Fibroblast of pulmonary artery (primary cell): ENCODE measurements around the gene BLOC1S1.
"Not testable (repeated sequence)": the region's sequence is repeated elsewhere in the genome, so short reads cannot be mapped to it uniquely, and the experiment has no call there.

Experiments used
- DNase-seq: peaks from one replicate; pipeline ENCODE4 v3.0.0-alpha.2; 2010; ENCODE audit warnings: low read depth
- H3K4me3 ChIP-seq: replicated peaks from 2 replicates; pipeline ENCODE4 v1.5.1; 2011; ENCODE audit warnings: low read depth, mild to moderate bottlenecking, control low read depth, low read length, moderate library complexity
- TF ChIP-seq, protein P1 (sequence below): IDR thresholded peaks from 2 replicates; pipeline ENCODE4 v1.5.1; 2011; ENCODE audit warnings: mild to moderate bottlenecking, control low read depth, low read length, inconsistent platforms; ENCODE audit errors: missing control alignments

The BLOC1S1 gene

GRCh38 chr12:55746174-55746912 is 30.5 kb downstream of the BLOC1S1 start:
- TF ChIP-seq, protein P1, sequence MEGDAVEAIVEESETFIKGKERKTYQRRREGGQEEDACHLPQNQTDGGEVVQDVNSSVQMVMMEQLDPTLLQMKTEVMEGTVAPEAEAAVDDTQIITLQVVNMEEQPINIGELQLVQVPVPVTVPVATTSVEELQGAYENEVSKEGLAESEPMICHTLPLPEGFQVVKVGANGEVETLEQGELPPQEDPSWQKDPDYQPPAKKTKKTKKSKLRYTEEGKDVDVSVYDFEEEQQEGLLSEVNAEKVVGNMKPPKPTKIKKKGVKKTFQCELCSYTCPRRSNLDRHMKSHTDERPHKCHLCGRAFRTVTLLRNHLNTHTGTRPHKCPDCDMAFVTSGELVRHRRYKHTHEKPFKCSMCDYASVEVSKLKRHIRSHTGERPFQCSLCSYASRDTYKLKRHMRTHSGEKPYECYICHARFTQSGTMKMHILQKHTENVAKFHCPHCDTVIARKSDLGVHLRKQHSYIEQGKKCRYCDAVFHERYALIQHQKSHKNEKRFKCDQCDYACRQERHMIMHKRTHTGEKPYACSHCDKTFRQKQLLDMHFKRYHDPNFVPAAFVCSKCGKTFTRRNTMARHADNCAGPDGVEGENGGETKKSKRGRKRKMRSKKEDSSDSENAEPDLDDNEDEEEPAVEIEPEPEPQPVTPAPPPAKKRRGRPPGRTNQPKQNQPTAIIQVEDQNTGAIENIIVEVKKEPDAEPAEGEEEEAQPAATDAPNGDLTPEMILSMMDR: no peak
- no peak overlapping the region for H3K4me3 ChIP-seq
- no peak for DNase-seq

- TF ChIP-seq, protein P1: no peak
- DNase-seq: no peak
- H3K4me3 ChIP-seq: no peak overlapping the region
Observed at GRCh38 chr12:55746913-55747231, 31.0 kb downstream of the BLOC1S1 start.

- no peak for DNase-seq
- TF ChIP-seq, protein P1: no peak
- H3K4me3 ChIP-seq: no peak overlapping the region
Observed at GRCh38 chr12:55748230-55748993, 32.6 kb downstream of the BLOC1S1 start.

DNA sequence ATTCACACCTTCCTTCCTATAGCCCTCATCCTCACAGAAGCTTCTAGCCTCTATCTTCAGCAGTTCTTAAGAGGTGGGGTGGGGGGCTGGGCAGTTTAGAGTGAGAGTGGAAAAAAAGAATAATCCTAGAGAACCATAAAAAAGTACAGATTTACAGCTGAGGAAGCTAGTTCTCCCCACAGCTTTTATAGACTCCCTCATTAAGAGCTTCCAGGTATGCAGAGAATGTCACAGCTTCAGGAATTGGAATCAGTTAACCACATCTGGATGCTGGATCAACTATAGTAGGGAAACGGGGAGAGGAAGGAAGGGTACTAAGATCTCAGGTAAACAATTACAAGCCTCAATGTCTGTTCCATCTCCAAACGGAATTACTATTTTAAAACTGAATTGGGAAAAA is 39.4 kb downstream of the BLOC1S1 start:
- TF ChIP-seq, protein P1: no peak
- H3K4me3 ChIP-seq: no peak overlapping the region
- DNase-seq: no peak

- TF ChIP-seq, protein P1: no peak
- DNase-seq: no peak
- H3K4me3 ChIP-seq: no peak overlapping the region
Observed at GRCh38 chr12:55757701-55758100, 41.9 kb downstream of the BLOC1S1 start.

DNA sequence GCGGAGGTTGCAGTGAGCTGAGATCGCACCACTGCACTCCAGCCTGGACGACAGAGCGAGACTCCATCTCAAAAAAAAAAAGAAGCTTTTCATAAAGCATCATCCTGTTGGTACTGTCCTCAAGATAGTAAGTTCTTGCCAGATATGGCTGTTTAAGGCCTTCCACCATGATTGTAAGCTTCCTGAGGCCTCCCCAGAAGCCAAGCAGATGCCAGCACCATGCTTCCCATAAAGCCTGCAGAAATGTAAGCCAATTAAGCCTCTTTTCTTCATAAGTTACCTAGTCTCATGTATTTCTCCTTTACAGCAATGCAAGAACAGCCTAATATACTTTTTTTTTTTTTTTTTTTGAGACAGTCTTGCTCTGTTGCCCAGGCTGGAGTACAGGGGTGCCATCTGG is 42.7 kb downstream of the BLOC1S1 start:
- H3K4me3 ChIP-seq, DNase-seq: not testable (repeated sequence)

DNA sequence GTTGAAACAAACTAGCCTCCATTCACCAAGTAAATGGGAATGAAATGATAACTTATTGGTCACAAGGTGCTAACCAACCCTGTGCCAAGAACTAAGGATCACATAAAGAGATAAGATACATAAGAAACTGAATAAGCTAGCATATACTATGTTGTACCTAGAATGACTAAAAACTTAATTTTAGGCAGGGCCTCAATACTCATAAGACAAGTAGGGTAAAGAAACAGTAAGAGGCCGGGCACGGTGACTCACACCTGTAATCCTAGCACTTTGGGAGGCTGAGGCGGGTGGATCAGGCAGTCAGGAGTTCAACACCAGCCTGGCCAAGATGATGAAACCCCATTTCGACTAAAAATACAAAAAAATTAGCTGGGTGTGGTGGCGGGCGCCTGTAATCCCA is 44.8 kb downstream of the BLOC1S1 start:
- no peak for DNase-seq
- TF ChIP-seq, protein P1: no peak
- H3K4me3 ChIP-seq: no peak overlapping the region
